GM12875 (cell line): Measurements from ENCODE around the gene GRID1.
A peak's percentile ranks its signal among the peaks of the same experiment; 100 is the strongest.
"Not testable (repeated sequence)": the region's sequence is repeated elsewhere in the genome, so short reads cannot be mapped to it uniquely, and the experiment has no call there.

Experiments used
- H3K4me3 ChIP-seq: one replicate; pipeline ENCODE4 v1.5.1; 2011; ENCODE audit warnings: low read depth, low read length, control low read depth
- CTCF ChIP-seq: IDR thresholded peaks from 2 replicates; pipeline ENCODE4 v1.5.1; 2011; ENCODE audit warnings: low read depth, mild to moderate bottlenecking, control low read depth, inconsistent platforms, low read length, moderate library complexity, borderline replicate concordance; ENCODE audit not compliant: insufficient read depth

GRID1 gene

GRCh38 chr10:86110156-86110786 lies 256.3 kb downstream of the GRID1 start:
- H3K4me3 ChIP-seq, result no peak overlapping the region
- peak; percentile 58 for TF ChIP-seq CTCF

GRCh38 chr10:86109421-86109820 lies 257.2 kb downstream of the GRID1 start:
- no peak for TF ChIP-seq CTCF
- no peak overlapping the region for H3K4me3 ChIP-seq

GRCh38 chr10:86108696-86109095 lies 257.9 kb downstream of the GRID1 start:
- no peak for TF ChIP-seq CTCF

GRCh38 chr10:86107611-86108310 lies 258.8 kb downstream of the GRID1 start:
- not testable (repeated sequence) for H3K4me3 ChIP-seq

More at GRCh38 chr10:86108696-86109095, 257.9 kb downstream of the GRID1 start:
- H3K4me3 ChIP-seq, result no peak overlapping the region

- no peak for TF ChIP-seq CTCF
- H3K4me3 ChIP-seq, result no peak overlapping the region
These were observed 259.5 kb downstream of the GRID1 start for GRCh38 chr10:86107131-86107530.

- H3K4me3 ChIP-seq, result no peak overlapping the region
- TF ChIP-seq CTCF, result no peak
These were observed 260.0 kb downstream of the GRID1 start for GRCh38 chr10:86106616-86107015.

GRCh38 chr10:86105640-86106039 lies 261.0 kb downstream of the GRID1 start:
- H3K4me3 ChIP-seq, result no peak overlapping the region
- TF ChIP-seq CTCF, result no peak
